ENCODE measurements around the gene FOXQ1.

FOXQ1 gene

GRCh38 chr6:1279065-1279464 is 32.8 kb upstream of the FOXQ1 start:
- Histone ChIP-seq H3K36me3 (ENCODE audit: control insufficient read depth, insufficient read depth, low read length) (no peaks in the 10 kb centered on the region), H3K4me3 (replicated peaks; ENCODE audit: low read depth, low read length) (no peak overlapping the region), H3K27me3 (replicated peaks; ENCODE audit: control insufficient read depth, insufficient read depth, low read length) (no peaks in the 10 kb centered on the region; the same call in 1 of the 2 replicates)
- TF ChIP-seq, protein P1, sequence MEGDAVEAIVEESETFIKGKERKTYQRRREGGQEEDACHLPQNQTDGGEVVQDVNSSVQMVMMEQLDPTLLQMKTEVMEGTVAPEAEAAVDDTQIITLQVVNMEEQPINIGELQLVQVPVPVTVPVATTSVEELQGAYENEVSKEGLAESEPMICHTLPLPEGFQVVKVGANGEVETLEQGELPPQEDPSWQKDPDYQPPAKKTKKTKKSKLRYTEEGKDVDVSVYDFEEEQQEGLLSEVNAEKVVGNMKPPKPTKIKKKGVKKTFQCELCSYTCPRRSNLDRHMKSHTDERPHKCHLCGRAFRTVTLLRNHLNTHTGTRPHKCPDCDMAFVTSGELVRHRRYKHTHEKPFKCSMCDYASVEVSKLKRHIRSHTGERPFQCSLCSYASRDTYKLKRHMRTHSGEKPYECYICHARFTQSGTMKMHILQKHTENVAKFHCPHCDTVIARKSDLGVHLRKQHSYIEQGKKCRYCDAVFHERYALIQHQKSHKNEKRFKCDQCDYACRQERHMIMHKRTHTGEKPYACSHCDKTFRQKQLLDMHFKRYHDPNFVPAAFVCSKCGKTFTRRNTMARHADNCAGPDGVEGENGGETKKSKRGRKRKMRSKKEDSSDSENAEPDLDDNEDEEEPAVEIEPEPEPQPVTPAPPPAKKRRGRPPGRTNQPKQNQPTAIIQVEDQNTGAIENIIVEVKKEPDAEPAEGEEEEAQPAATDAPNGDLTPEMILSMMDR (IDR thresholded peaks at IDR 0.05; ENCODE audit: insufficient read depth, low read length, poor library complexity, severe bottlenecking) = no peak
- DNase-seq (ENCODE audit: extremely low read depth, insufficient read length) = no peak

GRCh38 chr6:1280666-1281300 is 31.1 kb upstream of the FOXQ1 start:
- no peak for DNase-seq (ENCODE audit: extremely low read depth, insufficient read length)
- H3K27me3 ChIP-seq (replicated peaks; ENCODE audit: control insufficient read depth, insufficient read depth, low read length) = no peaks in the 10 kb centered on the region; the same call in 1 of the 2 replicates
- TF ChIP-seq, protein P1 (IDR thresholded peaks at IDR 0.05; ENCODE audit: insufficient read depth, low read length, poor library complexity, severe bottlenecking) = no peak
- H3K4me3 ChIP-seq (replicated peaks; ENCODE audit: low read depth, low read length) = no peak overlapping the region
- no peaks in the 10 kb centered on the region for H3K36me3 ChIP-seq (ENCODE audit: control insufficient read depth, insufficient read depth, low read length)

DNA sequence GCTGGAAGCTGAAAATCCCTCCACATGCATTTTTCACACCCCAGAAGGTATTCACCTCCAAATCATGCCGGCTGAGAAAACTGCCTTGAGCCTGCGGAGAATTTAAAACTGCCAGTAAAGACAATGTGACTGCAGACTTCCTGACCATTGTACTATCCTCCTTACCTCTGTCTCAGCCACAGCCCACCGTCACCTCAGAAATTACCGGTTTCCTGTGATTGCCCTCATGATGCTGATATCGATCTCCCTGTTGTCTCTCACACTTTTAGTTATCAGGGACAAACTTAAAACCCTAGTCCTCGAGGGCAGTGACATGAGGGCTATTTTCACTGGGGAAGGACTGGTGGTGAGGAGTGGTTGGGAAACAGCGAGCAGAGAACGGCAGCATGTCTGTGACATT is 30.2 kb upstream of the FOXQ1 start:
- no peaks in the 10 kb centered on the region for H3K36me3 ChIP-seq (ENCODE audit: control insufficient read depth, insufficient read depth, low read length)
- H3K4me3 ChIP-seq (replicated peaks; ENCODE audit: low read depth, low read length) = no peak overlapping the region
- DNase-seq (ENCODE audit: extremely low read depth, insufficient read length) = no peak
- H3K27me3 ChIP-seq (replicated peaks; ENCODE audit: control insufficient read depth, insufficient read depth, low read length) = no peaks in the 10 kb centered on the region; the same call in 1 of the 2 replicates
- TF ChIP-seq, protein P1 (IDR thresholded peaks at IDR 0.05; ENCODE audit: insufficient read depth, low read length, poor library complexity, severe bottlenecking) = no peak

- DNase-seq (ENCODE audit: extremely low read depth, insufficient read length) = no peak
- H3K4me3 ChIP-seq (replicated peaks; ENCODE audit: low read depth, low read length) = no peak overlapping the region
- no peaks in the 10 kb centered on the region for H3K36me3 ChIP-seq (ENCODE audit: control insufficient read depth, insufficient read depth, low read length)
- TF ChIP-seq, protein P1 (IDR thresholded peaks at IDR 0.05; ENCODE audit: insufficient read depth, low read length, poor library complexity, severe bottlenecking) = no peak
- no peaks in the 10 kb centered on the region for H3K27me3 ChIP-seq (replicated peaks; ENCODE audit: control insufficient read depth, insufficient read depth, low read length)
These were observed 28.4 kb upstream of the FOXQ1 start for GRCh38 chr6:1283501-1283900.

DNA sequence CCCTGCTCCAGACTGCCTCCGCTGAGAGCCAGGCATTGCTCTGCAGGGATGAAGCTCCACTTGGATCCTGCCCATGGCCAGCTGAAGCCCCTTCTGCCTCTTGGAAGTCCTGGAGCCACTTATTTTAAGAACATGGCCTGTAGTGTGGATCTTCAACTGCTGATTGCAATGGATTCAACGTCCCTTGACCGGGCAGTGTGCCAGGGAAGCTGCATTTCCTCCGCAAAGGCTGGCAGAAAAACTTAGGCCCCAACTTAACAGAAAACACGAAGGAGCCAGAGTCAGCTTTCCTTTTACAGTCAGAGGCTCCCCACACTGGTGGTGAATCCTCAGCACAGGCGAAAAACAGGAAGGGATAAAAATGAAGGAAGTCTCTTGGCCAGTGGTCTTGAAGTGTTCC is 26.3 kb upstream of the FOXQ1 start:
- Histone ChIP-seq H3K27me3 (replicated peaks; ENCODE audit: control insufficient read depth, insufficient read depth, low read length) (no peaks in the 10 kb centered on the region), H3K36me3 (ENCODE audit: control insufficient read depth, insufficient read depth, low read length) (no peaks in the 10 kb centered on the region), H3K4me3 (replicated peaks; ENCODE audit: low read depth, low read length) (no peak overlapping the region)
- TF ChIP-seq, protein P1 (IDR thresholded peaks at IDR 0.05; ENCODE audit: insufficient read depth, low read length, poor library complexity, severe bottlenecking) = no peak
- no peak for DNase-seq (ENCODE audit: extremely low read depth, insufficient read length)

DNA sequence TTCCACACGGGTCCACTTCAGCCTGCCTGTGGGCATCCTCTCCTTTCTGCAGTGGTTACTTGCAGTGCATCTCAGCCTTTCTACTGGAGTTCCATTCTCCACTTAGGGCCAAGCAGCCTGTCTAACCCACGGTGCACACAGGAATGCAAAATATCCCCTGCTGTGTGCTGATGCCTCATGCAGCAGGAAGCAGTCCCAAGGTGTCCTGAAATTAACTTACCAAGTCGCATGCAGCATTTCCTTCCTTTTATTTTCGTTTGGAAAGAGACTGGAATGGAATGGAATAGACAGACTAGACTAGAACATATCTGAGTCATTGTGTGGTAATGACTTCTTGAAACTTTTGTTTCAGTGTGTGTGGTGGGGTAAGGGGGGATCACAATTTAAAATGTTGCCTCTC is 25.9 kb upstream of the FOXQ1 start:
- Histone ChIP-seq H3K4me3 (replicated peaks; ENCODE audit: low read depth, low read length) (no peak overlapping the region), H3K36me3 (ENCODE audit: control insufficient read depth, insufficient read depth, low read length) (no peaks in the 10 kb centered on the region), H3K27me3 (replicated peaks; ENCODE audit: control insufficient read depth, insufficient read depth, low read length) (no peaks in the 10 kb centered on the region)
- TF ChIP-seq, protein P1 (IDR thresholded peaks at IDR 0.05; ENCODE audit: insufficient read depth, low read length, poor library complexity, severe bottlenecking) = no peak
- no peak for DNase-seq (ENCODE audit: extremely low read depth, insufficient read length)
